Liver (tissue), 9 donors: ENCODE results near the gene SLC22A13. TPM values are rescaled to one million over a fixed set of nuclear protein-coding genes. Genes with fewer than 3 reads are reported as not detected.

Experiments used
- DNase-seq: peaks from one replicate; pipeline ENCODE4 v3.0.0-alpha.2; 2017; ENCODE audit warnings: low spot score
- H3K27ac ChIP-seq, 2 donors: one replicate each; pipeline ENCODE4 v1.7.0; 2013; ENCODE audit warnings: inconsistent platforms in 2 of 2, low read length in 2 of 2, control low read depth in 1 of 2, low read depth in 1 of 2, mild to moderate bottlenecking in 1 of 2
- H3K27me3 ChIP-seq, 4 donors: one replicate each; pipeline versions ENCODE4 v1.6.1 to v1.7.0; 2013; ENCODE audit warnings: low read length in 3 of 4, inconsistent platforms in 1 of 4, mild to moderate bottlenecking in 1 of 4, moderate library complexity in 1 of 4; ENCODE audit not compliant: control insufficient read depth in 4 of 4, insufficient read depth in 4 of 4
- H3K36me3 ChIP-seq, 4 donors: one replicate each; pipeline versions ENCODE4 v1.6.1 to v1.7.0; 2013; ENCODE audit warnings: low read length in 3 of 4, mild to moderate bottlenecking in 3 of 4, low read depth in 1 of 4, moderate library complexity in 1 of 4; ENCODE audit not compliant: control insufficient read depth in 4 of 4, insufficient read depth in 3 of 4
- H3K4me1 ChIP-seq, 4 donors: one replicate each; pipeline versions ENCODE4 v1.6.1 to v1.7.0; 2013; ENCODE audit warnings: low read length in 3 of 4, mild to moderate bottlenecking in 3 of 4, moderate library complexity in 1 of 4; ENCODE audit not compliant: control insufficient read depth in 4 of 4, insufficient read depth in 4 of 4
- H3K4me3 ChIP-seq, 3 donors: one replicate each; pipeline versions ENCODE4 v1.6.1 to v1.7.0; 2013; ENCODE audit warnings: low read length in 3 of 3, control low read depth in 1 of 3, low read depth in 1 of 3, mild to moderate bottlenecking in 1 of 3
- H3K9ac ChIP-seq, 2 donors: one replicate each; pipeline ENCODE4 v1.7.0; 2013; ENCODE audit warnings: low read length in 2 of 2, mild to moderate bottlenecking in 2 of 2, moderate library complexity in 2 of 2, control low read depth in 1 of 2, low read depth in 1 of 2
- H3K9me3 ChIP-seq, 4 donors: one replicate each; pipeline versions ENCODE4 v1.6.1 to v1.7.0; 2013; ENCODE audit warnings: low read length in 3 of 4; ENCODE audit not compliant: control insufficient read depth in 4 of 4
- EGR1 ChIP-seq, 2 donors: IDR thresholded peaks; 2 replicates each; pipeline ENCODE4 v1.6.1; 2016 to 2018; ENCODE audit warnings: antibody characterized with exemption in 2 of 2, low read depth in 2 of 2
- FOXA1 ChIP-seq: IDR thresholded peaks from 2 replicates; pipeline ENCODE4 v1.6.1; 2016; ENCODE audit warnings: antibody characterized with exemption
- FOXA2 ChIP-seq: IDR thresholded peaks from 2 replicates; pipeline ENCODE4 v1.6.1; 2016; ENCODE audit warnings: antibody characterized with exemption
- GABPA ChIP-seq, 2 donors: IDR thresholded peaks in 1 of 2; conservative IDR thresholded peaks in 1 of 2; 2 replicates each; pipeline ENCODE4 v1.6.1; 2016; ENCODE audit warnings: antibody characterized with exemption in 2 of 2, mild to moderate bottlenecking in 1 of 2, moderate library complexity in 1 of 2
- HNF4A ChIP-seq, 2 donors: conservative IDR thresholded peaks; 2 replicates each; pipeline ENCODE4 v1.6.1; 2016; ENCODE audit warnings: antibody characterized with exemption in 2 of 2, mild to moderate bottlenecking in 2 of 2
- HNF4G ChIP-seq: IDR thresholded peaks from 2 replicates; pipeline ENCODE4 v1.6.1; 2016; ENCODE audit warnings: antibody characterized with exemption
- JUND ChIP-seq, 2 donors: IDR thresholded peaks; 2 replicates each; pipeline ENCODE4 v1.6.1; 2016; ENCODE audit warnings: antibody characterized with exemption in 2 of 2
- NR2F2 ChIP-seq: IDR thresholded peaks from 2 replicates; pipeline ENCODE4 v1.6.1; 2016; ENCODE audit warnings: antibody characterized with exemption
- RAD21 ChIP-seq, 2 donors: IDR thresholded peaks; 2 replicates each; pipeline ENCODE4 v1.6.1; 2016; ENCODE audit warnings: antibody characterized with exemption in 2 of 2, mild to moderate bottlenecking in 2 of 2
- RXRA ChIP-seq, 2 donors: IDR thresholded peaks; 2 replicates each; pipeline ENCODE4 v1.6.1; 2017 to 2018; ENCODE audit warnings: antibody characterized with exemption in 2 of 2, mild to moderate bottlenecking in 1 of 2
- SP1 ChIP-seq: IDR thresholded peaks from 2 replicates; pipeline ENCODE4 v1.6.1; 2018; ENCODE audit warnings: antibody characterized with exemption, mild to moderate bottlenecking
- TAF1 ChIP-seq: conservative IDR thresholded peaks from 2 replicates; pipeline ENCODE4 v1.6.1; 2016; ENCODE audit warnings: antibody characterized with exemption, mild to moderate bottlenecking
- YY1 ChIP-seq: IDR thresholded peaks from 2 replicates; pipeline ENCODE4 v1.6.1; 2016; ENCODE audit warnings: antibody characterized with exemption, mild to moderate bottlenecking
- WGBS: extraction: QIAGEN DNeasy Blood & Tissue Kit; methylation state at CpG from one replicate; pipeline ENCODE4 v1.1.7; 2013; 5-methylcytosine and 5-hydroxymethylcytosine counted together
- polyA plus RNA-seq, 2 donors: library from polyadenylated mRNA; stranded (reverse) in 1 of 2; unstranded in 1 of 2; fragments of 200-250 nt in 1 of 2; fragments of >200 nt in 1 of 2; fragmentation: Nextera tagmentation in 1 of 2; extraction: Ambion mirVana in 1 of 2; gene quantifications; one replicate each; pipeline versions ENCODE4 v1.2.1 to v1.2.3, GENCODE V29; 2013 to 2015
- total RNA-seq, 2 donors: library from RNA; depleted of rRNA; stranded (reverse); fragments of >200 nt; gene quantifications; one replicate each; pipeline ENCODE4 v1.2.3, GENCODE V29; 2014
- TF ChIP-seq, protein P1 (sequence below): IDR thresholded peaks from 2 replicates; pipeline ENCODE4 v1.6.1; 2016; ENCODE audit warnings: antibody characterized with exemption
- TF ChIP-seq, protein P2 (sequence below): IDR thresholded peaks from 2 replicates; pipeline ENCODE4 v1.6.1; 2016; ENCODE audit warnings: antibody characterized with exemption
- TF ChIP-seq, protein P3 (sequence below): IDR thresholded peaks from 2 replicates; pipeline ENCODE4 v1.6.1; 2016; ENCODE audit warnings: antibody characterized with exemption
- TF ChIP-seq, protein P4 (sequence below): fragments of 150-350 bp; IDR thresholded peaks from 2 replicates; pipeline ENCODE4 v1.5.1; 2017; ENCODE audit warnings: improper control_type of control experiment, low read depth, low read length; ENCODE audit not compliant: missing input control
- TF ChIP-seq, protein P5 (sequence below): IDR thresholded peaks from 2 replicates; pipeline ENCODE4 v1.6.1; 2016; ENCODE audit warnings: antibody characterized with exemption, mild to moderate bottlenecking
- donor health status: healthy.
- donor health status: healthy.
- donor health status: healthy.
- donor health status: healthy.
- donor health status: healthy.

Gene SLC22A13
- total and polyA plus RNA-seq, 4 donors = 0.10 to 0.42 (median 0.14) TPM; not detected in 1

DNA sequence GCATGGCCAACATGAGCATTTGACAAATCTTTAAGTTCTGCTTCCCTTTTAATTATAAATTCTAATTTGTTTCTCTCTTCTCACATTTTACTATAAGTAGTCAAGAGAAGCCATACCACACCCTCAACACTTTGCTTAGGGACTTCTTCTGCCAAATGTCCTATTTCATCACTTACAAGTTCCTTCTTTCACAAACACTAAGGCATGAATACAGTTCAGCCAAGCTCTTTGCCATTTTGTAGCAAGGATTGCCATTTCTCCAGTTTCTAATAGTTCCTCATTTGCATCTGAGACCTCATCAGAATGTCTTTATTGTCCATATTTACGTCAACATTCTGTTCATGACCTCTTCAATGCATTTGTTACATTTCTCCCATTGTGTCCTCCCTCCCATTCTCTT is 45.9 kb downstream of the SLC22A13 start:
- no peak for TF ChIP-seq HNF4A (conservative IDR thresholded peaks at IDR 0.05)
- TF ChIP-seq EGR1 (IDR thresholded peaks at IDR 0.05; ENCODE audit: low read depth in 2 of 2) = no peak
- TF ChIP-seq FOXA2 = no peak
- no peak for TF ChIP-seq YY1
- TF ChIP-seq, protein P1, sequence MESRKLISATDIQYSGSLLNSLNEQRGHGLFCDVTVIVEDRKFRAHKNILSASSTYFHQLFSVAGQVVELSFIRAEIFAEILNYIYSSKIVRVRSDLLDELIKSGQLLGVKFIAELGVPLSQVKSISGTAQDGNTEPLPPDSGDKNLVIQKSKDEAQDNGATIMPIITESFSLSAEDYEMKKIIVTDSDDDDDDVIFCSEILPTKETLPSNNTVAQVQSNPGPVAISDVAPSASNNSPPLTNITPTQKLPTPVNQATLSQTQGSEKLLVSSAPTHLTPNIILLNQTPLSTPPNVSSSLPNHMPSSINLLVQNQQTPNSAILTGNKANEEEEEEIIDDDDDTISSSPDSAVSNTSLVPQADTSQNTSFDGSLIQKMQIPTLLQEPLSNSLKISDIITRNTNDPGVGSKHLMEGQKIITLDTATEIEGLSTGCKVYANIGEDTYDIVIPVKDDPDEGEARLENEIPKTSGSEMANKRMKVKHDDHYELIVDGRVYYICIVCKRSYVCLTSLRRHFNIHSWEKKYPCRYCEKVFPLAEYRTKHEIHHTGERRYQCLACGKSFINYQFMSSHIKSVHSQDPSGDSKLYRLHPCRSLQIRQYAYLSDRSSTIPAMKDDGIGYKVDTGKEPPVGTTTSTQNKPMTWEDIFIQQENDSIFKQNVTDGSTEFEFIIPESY = no peak
- TF ChIP-seq, protein P2, sequence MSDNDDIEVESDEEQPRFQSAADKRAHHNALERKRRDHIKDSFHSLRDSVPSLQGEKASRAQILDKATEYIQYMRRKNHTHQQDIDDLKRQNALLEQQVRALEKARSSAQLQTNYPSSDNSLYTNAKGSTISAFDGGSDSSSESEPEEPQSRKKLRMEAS = no peak
- no peak for TF ChIP-seq FOXA1
- TF ChIP-seq, protein P3, sequence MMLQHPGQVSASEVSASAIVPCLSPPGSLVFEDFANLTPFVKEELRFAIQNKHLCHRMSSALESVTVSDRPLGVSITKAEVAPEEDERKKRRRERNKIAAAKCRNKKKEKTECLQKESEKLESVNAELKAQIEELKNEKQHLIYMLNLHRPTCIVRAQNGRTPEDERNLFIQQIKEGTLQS = no peak
- no peak for TF ChIP-seq HNF4G
- DNase-seq = no peak

DNA sequence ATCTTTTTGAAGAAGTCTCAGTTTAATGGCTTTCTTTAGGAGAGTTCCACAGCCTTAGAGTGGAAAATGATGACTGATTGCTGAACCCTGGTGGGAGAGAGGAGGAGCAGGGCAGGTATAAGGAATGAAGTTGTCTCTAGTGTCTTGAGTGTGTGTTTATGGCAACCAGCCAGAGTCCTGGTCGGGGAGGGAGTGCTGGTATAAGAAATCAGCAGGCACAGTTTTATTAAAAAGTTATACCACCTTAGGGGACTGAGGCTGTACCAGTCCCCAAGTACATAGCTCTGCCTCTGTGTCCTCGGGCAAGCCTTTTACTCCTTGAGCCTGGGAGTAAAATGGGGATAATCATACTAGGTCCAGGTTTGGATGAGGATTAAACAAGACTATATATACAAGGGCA is 46.3 kb downstream of the SLC22A13 start:
- WGBS = 86% methylated on average over 2 of the region's 2 CpGs
- no peak for DNase-seq

More for the DNA sequence above, 45.9 kb downstream of the SLC22A13 start:
- H3K9me3 ChIP-seq = no peaks in the 10 kb centered on the region
- H3K36me3 ChIP-seq = no peaks in the 10 kb centered on the region
- no peak overlapping the region for H3K4me3 ChIP-seq
- WGBS = 90% methylated on average over 1 of the region's 1 CpG
- H3K27me3 ChIP-seq = no peaks in the 10 kb centered on the region
- H3K4me1 ChIP-seq = no peaks in the 10 kb centered on the region
- H3K9ac ChIP-seq = no peak overlapping the region
- no peak overlapping the region for H3K27ac ChIP-seq

More for the DNA sequence above, 46.3 kb downstream of the SLC22A13 start:
- Histone ChIP-seq H3K4me1 (no peaks in the 10 kb centered on the region), H3K9ac (no peak overlapping the region), H3K9me3 (no peaks in the 10 kb centered on the region), H3K36me3 (no peaks in the 10 kb centered on the region), H3K4me3 (no peak overlapping the region), H3K27ac (no peak overlapping the region), H3K27me3 (no peaks in the 10 kb centered on the region)
- TF ChIP-seq, protein P1 = no peak
- TF ChIP-seq FOXA1 = no peak
- no peak for TF ChIP-seq TAF1
- no peak for TF ChIP-seq HNF4A (conservative IDR thresholded peaks at IDR 0.05)
- no peak for TF ChIP-seq RXRA (IDR thresholded peaks at IDR 0.05)
- TF ChIP-seq, protein P2 = no peak
- no peak for TF ChIP-seq RAD21 (IDR thresholded peaks at IDR 0.05)
- TF ChIP-seq EGR1 (IDR thresholded peaks at IDR 0.05; ENCODE audit: low read depth in 2 of 2) = no peak
- no peak for TF ChIP-seq GABPA (IDR thresholded peaks at IDR 0.05 in 1 of 2, conservative IDR thresholded peaks at IDR 0.05 in 1 of 2)
- no peak for TF ChIP-seq SP1
- TF ChIP-seq HNF4G = no peak
- no peak for TF ChIP-seq NR2F2
- no peak for TF ChIP-seq JUND (IDR thresholded peaks at IDR 0.05)
- TF ChIP-seq, protein P4, sequence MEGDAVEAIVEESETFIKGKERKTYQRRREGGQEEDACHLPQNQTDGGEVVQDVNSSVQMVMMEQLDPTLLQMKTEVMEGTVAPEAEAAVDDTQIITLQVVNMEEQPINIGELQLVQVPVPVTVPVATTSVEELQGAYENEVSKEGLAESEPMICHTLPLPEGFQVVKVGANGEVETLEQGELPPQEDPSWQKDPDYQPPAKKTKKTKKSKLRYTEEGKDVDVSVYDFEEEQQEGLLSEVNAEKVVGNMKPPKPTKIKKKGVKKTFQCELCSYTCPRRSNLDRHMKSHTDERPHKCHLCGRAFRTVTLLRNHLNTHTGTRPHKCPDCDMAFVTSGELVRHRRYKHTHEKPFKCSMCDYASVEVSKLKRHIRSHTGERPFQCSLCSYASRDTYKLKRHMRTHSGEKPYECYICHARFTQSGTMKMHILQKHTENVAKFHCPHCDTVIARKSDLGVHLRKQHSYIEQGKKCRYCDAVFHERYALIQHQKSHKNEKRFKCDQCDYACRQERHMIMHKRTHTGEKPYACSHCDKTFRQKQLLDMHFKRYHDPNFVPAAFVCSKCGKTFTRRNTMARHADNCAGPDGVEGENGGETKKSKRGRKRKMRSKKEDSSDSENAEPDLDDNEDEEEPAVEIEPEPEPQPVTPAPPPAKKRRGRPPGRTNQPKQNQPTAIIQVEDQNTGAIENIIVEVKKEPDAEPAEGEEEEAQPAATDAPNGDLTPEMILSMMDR = no peak
- TF ChIP-seq, protein P3 = no peak
- TF ChIP-seq, protein P5, sequence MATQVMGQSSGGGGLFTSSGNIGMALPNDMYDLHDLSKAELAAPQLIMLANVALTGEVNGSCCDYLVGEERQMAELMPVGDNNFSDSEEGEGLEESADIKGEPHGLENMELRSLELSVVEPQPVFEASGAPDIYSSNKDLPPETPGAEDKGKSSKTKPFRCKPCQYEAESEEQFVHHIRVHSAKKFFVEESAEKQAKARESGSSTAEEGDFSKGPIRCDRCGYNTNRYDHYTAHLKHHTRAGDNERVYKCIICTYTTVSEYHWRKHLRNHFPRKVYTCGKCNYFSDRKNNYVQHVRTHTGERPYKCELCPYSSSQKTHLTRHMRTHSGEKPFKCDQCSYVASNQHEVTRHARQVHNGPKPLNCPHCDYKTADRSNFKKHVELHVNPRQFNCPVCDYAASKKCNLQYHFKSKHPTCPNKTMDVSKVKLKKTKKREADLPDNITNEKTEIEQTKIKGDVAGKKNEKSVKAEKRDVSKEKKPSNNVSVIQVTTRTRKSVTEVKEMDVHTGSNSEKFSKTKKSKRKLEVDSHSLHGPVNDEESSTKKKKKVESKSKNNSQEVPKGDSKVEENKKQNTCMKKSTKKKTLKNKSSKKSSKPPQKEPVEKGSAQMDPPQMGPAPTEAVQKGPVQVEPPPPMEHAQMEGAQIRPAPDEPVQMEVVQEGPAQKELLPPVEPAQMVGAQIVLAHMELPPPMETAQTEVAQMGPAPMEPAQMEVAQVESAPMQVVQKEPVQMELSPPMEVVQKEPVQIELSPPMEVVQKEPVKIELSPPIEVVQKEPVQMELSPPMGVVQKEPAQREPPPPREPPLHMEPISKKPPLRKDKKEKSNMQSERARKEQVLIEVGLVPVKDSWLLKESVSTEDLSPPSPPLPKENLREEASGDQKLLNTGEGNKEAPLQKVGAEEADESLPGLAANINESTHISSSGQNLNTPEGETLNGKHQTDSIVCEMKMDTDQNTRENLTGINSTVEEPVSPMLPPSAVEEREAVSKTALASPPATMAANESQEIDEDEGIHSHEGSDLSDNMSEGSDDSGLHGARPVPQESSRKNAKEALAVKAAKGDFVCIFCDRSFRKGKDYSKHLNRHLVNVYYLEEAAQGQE = no peak
- TF ChIP-seq FOXA2 = no peak
- no peak for TF ChIP-seq YY1
